D721Med (cell line): ENCODE measurements around the gene C16orf92.

Experiments used
- DNase-seq: peaks from one replicate; pipeline ENCODE4 v3.0.0; 2011; ENCODE audit warnings: low spot score; ENCODE audit not compliant: insufficient read length
- FAIRE-seq: peaks from 2 replicates; lab custom pipeline; 2011; peaks lifted over from hg19 to GRCh38; lab: Jason Lieb, UNC
- CTCF ChIP-seq: IDR thresholded peaks from 2 replicates; pipeline ENCODE4 v1.5.1; 2012; ENCODE audit warnings: mild to moderate bottlenecking, control low read depth; ENCODE audit not compliant: insufficient read depth; ENCODE audit errors: missing control alignments

The C16orf92 gene

DNA sequence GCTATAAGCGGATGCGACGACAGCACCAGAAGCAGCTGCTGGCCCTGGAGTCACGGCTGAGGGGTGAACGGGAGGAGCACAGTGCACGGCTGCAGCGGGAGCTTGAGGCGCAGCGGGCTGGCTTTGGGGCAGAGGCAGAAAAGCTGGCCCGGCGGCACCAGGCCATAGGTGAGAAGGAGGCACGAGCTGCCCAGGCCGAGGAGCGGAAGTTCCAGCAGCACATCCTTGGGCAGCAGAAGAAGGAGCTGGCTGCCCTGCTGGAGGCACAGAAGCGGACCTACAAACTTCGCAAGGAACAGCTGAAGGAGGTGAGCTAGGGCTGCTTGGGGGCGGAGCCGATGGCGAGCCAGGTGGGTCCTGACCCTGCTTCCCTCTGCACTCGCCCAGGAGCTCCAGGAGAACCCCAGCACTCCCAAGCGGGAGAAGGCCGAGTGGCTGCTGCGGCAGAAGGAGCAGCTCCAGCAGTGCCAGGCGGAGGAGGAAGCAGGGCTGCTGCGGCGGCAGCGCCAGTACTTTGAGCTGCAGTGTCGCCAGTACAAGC lies 37.7 kb upstream of the C16orf92 start:
- FAIRE-seq: no peak

GRCh38 chr16:29986231-29986630 lies 36.8 kb upstream of the C16orf92 start:
- no peak for TF ChIP-seq CTCF
- FAIRE-seq (no peak), DNase-seq (no peak)

More for the DNA sequence above, 37.7 kb upstream of the C16orf92 start:
- TF ChIP-seq CTCF: no peak
- no peak for DNase-seq

- FAIRE-seq (no peak), DNase-seq (no peak)
- no peak for TF ChIP-seq CTCF
Measured at GRCh38 chr16:29986931-29987330, 36.1 kb upstream of the C16orf92 start.

GRCh38 chr16:29987371-29988085 lies 35.5 kb upstream of the C16orf92 start:
- FAIRE-seq: no peak
- no peak for TF ChIP-seq CTCF

GRCh38 chr16:29988346-29989075 lies 34.5 kb upstream of the C16orf92 start:
- DNase-seq (no peak), FAIRE-seq (no peak)

More at GRCh38 chr16:29987371-29988085, 35.5 kb upstream of the C16orf92 start:
- no peak for DNase-seq

GRCh38 chr16:29989111-29989858 lies 33.7 kb upstream of the C16orf92 start:
- TF ChIP-seq CTCF: no peak
- DNase-seq (peak; percentile 85), FAIRE-seq (peak; percentile 85)

More at GRCh38 chr16:29988346-29989075, 34.5 kb upstream of the C16orf92 start:
- no peak for TF ChIP-seq CTCF
